ENCODE results near the gene NELFA.
"Not testable (repeated sequence)": the region's sequence is repeated elsewhere in the genome, so short reads cannot be mapped to it uniquely, and the experiment has no call there.

NELFA gene

GRCh38 chr4:2040391-2041238, 31.8 kb upstream of the NELFA start:
- DNase-seq (ENCODE audit: low spot score) (no peak), ATAC-seq (ENCODE audit: low read depth) (0 out of 3 replicates have a peak, but pooled peaks have one; percentile 5)
- TF ChIP-seq, protein P1, sequence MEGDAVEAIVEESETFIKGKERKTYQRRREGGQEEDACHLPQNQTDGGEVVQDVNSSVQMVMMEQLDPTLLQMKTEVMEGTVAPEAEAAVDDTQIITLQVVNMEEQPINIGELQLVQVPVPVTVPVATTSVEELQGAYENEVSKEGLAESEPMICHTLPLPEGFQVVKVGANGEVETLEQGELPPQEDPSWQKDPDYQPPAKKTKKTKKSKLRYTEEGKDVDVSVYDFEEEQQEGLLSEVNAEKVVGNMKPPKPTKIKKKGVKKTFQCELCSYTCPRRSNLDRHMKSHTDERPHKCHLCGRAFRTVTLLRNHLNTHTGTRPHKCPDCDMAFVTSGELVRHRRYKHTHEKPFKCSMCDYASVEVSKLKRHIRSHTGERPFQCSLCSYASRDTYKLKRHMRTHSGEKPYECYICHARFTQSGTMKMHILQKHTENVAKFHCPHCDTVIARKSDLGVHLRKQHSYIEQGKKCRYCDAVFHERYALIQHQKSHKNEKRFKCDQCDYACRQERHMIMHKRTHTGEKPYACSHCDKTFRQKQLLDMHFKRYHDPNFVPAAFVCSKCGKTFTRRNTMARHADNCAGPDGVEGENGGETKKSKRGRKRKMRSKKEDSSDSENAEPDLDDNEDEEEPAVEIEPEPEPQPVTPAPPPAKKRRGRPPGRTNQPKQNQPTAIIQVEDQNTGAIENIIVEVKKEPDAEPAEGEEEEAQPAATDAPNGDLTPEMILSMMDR (IDR thresholded peaks at IDR 0.05; ENCODE audit: poor library complexity, severe bottlenecking), result no peak
- Histone ChIP-seq H3K9me3 (ENCODE audit: severe bottlenecking) (no peaks in the 10 kb centered on the region), H3K4me1 (ENCODE audit: insufficient read depth, poor library complexity, severe bottlenecking) (no peaks in the 10 kb centered on the region), H3K4me3 (ENCODE audit: severe bottlenecking) (peak overlapping the region; percentile 56), H3K27me3 (ENCODE audit: insufficient read depth, poor library complexity, severe bottlenecking) (peaks cover 23% of the 10 kb centered on the region), H3K27ac (ENCODE audit: poor library complexity, severe bottlenecking) (no peak overlapping the region), H3K36me3 (ENCODE audit: low read depth) (no peaks in the 10 kb centered on the region)

- Histone ChIP-seq H3K27ac (ENCODE audit: poor library complexity, severe bottlenecking) (no peak overlapping the region), H3K4me1 (ENCODE audit: insufficient read depth, poor library complexity, severe bottlenecking) (no peaks in the 10 kb centered on the region), H3K36me3 (ENCODE audit: low read depth) (no peaks in the 10 kb centered on the region), H3K27me3 (ENCODE audit: insufficient read depth, poor library complexity, severe bottlenecking) (peaks cover 34% of the 10 kb centered on the region), H3K4me3 (ENCODE audit: severe bottlenecking) (no peak overlapping the region), H3K9me3 (ENCODE audit: severe bottlenecking) (no peaks in the 10 kb centered on the region)
- ATAC-seq (ENCODE audit: low read depth) (no peak), DNase-seq (ENCODE audit: low spot score) (no peak)
- TF ChIP-seq, protein P1 (IDR thresholded peaks at IDR 0.05; ENCODE audit: poor library complexity, severe bottlenecking), result no peak
These were observed 28.1 kb upstream of the NELFA start for GRCh38 chr4:2036866-2037265.

DNA sequence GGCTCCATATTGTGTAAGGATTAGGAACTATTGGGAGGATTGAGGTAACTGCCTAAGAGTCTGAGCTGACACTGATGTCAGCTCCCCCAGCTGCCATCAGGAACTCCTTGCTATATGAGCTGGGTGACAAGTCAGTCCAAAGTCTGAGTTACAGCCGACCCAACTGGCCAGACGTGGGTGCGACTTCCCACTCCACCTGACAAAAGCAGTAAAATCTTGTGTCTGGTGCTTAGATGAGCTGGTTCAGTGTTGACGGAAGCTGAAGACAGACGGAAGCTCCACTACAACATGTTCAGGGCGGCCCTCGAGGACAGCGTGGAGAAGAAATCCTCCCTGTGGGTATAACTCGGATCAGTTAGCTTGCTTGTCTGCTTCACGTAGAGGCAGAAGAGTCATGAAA, 27.6 kb upstream of the NELFA start:
- TF ChIP-seq, protein P1 (IDR thresholded peaks at IDR 0.05; ENCODE audit: poor library complexity, severe bottlenecking), result no peak
- Histone ChIP-seq H3K9me3 (ENCODE audit: severe bottlenecking) (no peaks in the 10 kb centered on the region), H3K27me3 (ENCODE audit: insufficient read depth, poor library complexity, severe bottlenecking) (peaks cover 30% of the 10 kb centered on the region), H3K36me3 (ENCODE audit: low read depth) (no peaks in the 10 kb centered on the region), H3K27ac (ENCODE audit: poor library complexity, severe bottlenecking) (no peak overlapping the region), H3K4me1 (ENCODE audit: insufficient read depth, poor library complexity, severe bottlenecking) (no peaks in the 10 kb centered on the region), H3K4me3 (ENCODE audit: severe bottlenecking) (no peak overlapping the region)
- DNase-seq (ENCODE audit: low spot score) (no peak), ATAC-seq (ENCODE audit: low read depth) (no peak)

DNA sequence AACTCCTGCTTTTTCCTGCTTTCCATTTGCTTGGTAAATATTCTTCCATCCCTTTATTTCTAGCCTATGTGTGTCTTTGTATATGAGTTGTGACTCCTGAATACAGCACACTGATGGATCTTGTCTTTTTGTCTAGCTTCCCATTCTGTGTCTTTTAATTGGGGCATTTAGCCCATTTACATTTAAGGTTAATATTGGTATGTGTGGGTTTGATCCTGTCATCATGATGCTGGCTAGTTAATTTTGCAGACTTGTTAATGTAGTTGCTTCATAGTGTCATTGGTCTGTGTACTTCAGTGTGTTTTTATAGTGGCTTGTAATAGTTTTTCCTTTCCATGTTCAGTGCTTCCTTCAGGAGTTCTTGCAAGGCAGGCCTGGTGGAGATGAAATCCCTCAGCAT, 22.4 kb upstream of the NELFA start:
- peaks cover 37% of the 10 kb centered on the region for H3K27me3 ChIP-seq (ENCODE audit: insufficient read depth, poor library complexity, severe bottlenecking)
- H3K27ac ChIP-seq (ENCODE audit: poor library complexity, severe bottlenecking); H3K36me3 ChIP-seq (ENCODE audit: low read depth); H3K4me1 ChIP-seq (ENCODE audit: insufficient read depth, poor library complexity, severe bottlenecking); H3K4me3 ChIP-seq (ENCODE audit: severe bottlenecking); ATAC-seq (ENCODE audit: low read depth); DNase-seq (ENCODE audit: low spot score); H3K9me3 ChIP-seq (ENCODE audit: severe bottlenecking): not testable (repeated sequence)

- H3K4me1 ChIP-seq (ENCODE audit: insufficient read depth, poor library complexity, severe bottlenecking); H3K36me3 ChIP-seq (ENCODE audit: low read depth); H3K27ac ChIP-seq (ENCODE audit: poor library complexity, severe bottlenecking); ATAC-seq (ENCODE audit: low read depth); H3K4me3 ChIP-seq (ENCODE audit: severe bottlenecking); H3K9me3 ChIP-seq (ENCODE audit: severe bottlenecking); DNase-seq (ENCODE audit: low spot score): not testable (repeated sequence)
- peaks cover 36% of the 10 kb centered on the region for H3K27me3 ChIP-seq (ENCODE audit: insufficient read depth, poor library complexity, severe bottlenecking)
These were observed 18.3 kb upstream of the NELFA start for GRCh38 chr4:2027120-2027519.

DNA sequence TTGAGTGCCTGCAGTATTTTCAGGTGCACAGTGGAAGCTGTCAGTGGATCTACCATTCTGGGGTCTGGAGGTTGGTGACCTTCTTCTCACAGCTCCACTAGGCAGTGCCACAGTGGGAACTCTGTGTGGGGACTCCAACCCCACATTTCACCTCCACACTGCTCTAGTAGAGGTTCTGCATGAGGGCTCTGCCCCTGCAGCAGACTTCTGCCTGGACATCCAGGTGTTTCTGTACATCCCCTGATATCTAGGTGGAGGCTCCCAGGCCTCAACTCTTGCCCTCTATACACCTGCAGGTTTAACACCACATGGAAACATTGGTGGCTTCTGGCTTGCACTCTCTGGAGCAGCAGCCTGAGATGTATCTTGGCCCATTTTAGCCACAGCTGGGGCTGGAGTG, 17.0 kb upstream of the NELFA start:
- ATAC-seq (ENCODE audit: low read depth) (no peak), DNase-seq (ENCODE audit: low spot score) (no peak)
- Histone ChIP-seq H3K4me1 (ENCODE audit: insufficient read depth, poor library complexity, severe bottlenecking) (no peaks in the 10 kb centered on the region), H3K9me3 (ENCODE audit: severe bottlenecking) (no peaks in the 10 kb centered on the region), H3K4me3 (ENCODE audit: severe bottlenecking) (no peak overlapping the region), H3K27ac (ENCODE audit: poor library complexity, severe bottlenecking) (no peak overlapping the region), H3K36me3 (ENCODE audit: low read depth) (no peaks in the 10 kb centered on the region), H3K27me3 (ENCODE audit: insufficient read depth, poor library complexity, severe bottlenecking) (peaks cover 47% of the 10 kb centered on the region)
- TF ChIP-seq, protein P1 (IDR thresholded peaks at IDR 0.05; ENCODE audit: poor library complexity, severe bottlenecking), result no peak
